DOHH2 (cell line): Measurements from ENCODE around the gene SMG6.
A peak's percentile ranks its signal among the peaks of the same experiment; 100 is the strongest.

Experiments used
- H3F3A ChIP-seq: fragments of 200-600 bp; sonication (generic), shearing (Covaris generic); 2 replicates; pipeline ENCODE4 v1.6.0; 2016; ENCODE audit warnings: antibody characterized with exemption, mild to moderate bottlenecking; ENCODE audit not compliant: control insufficient read depth, insufficient read depth
- H3K27ac ChIP-seq: fragments of 200-600 bp; sonication (generic); 2 replicates; pipeline ENCODE4 v1.5.1; 2014; ENCODE audit warnings: low read depth, mild to moderate bottlenecking, low read length, moderate library complexity
- H3K27me3 ChIP-seq: fragments of 200-600 bp; sonication (generic); 2 replicates; pipeline ENCODE4 v1.6.1; 2014; ENCODE audit warnings: mild to moderate bottlenecking, low read length, mixed read lengths; ENCODE audit not compliant: control insufficient read depth
- H3K36me3 ChIP-seq: fragments of 200-600 bp; sonication (generic); 2 replicates; pipeline ENCODE4 v1.6.1; 2014; ENCODE audit warnings: mild to moderate bottlenecking, low read length, moderate library complexity, mixed read lengths; ENCODE audit not compliant: control insufficient read depth
- H3K4me1 ChIP-seq: fragments of 200-600 bp; sonication (generic); 2 replicates; pipeline ENCODE4 v1.6.1; 2014; ENCODE audit warnings: mild to moderate bottlenecking, low read length, mixed read lengths; ENCODE audit not compliant: control insufficient read depth
- H3K4me2 ChIP-seq: fragments of 200-600 bp; sonication (generic); 2 replicates; pipeline ENCODE4 v1.6.0; 2014; ENCODE audit warnings: mild to moderate bottlenecking, low read length, moderate library complexity
- H3K4me3 ChIP-seq: fragments of 200-600 bp; sonication (generic); 2 replicates; pipeline ENCODE4 v1.5.1; 2014; ENCODE audit warnings: mild to moderate bottlenecking, low read length, mixed read lengths
- H3K79me2 ChIP-seq: fragments of 200-600 bp; sonication (generic); 2 replicates; pipeline ENCODE4 v1.6.1; 2014; ENCODE audit warnings: mild to moderate bottlenecking, low read length, mixed read lengths; ENCODE audit not compliant: control insufficient read depth
- H3K9me2 ChIP-seq: fragments of 200-600 bp; sonication (generic); replicated peaks from 2 replicates; pipeline ENCODE4 v1.6.1; 2014; ENCODE audit warnings: mild to moderate bottlenecking, low read length, mixed read lengths; ENCODE audit not compliant: control insufficient read depth
- H3K9me3 ChIP-seq: fragments of 200-600 bp; sonication (generic); 2 replicates; pipeline ENCODE4 v1.6.1; 2014; ENCODE audit warnings: antibody characterized with exemption, low read length, mixed read lengths; ENCODE audit not compliant: control insufficient read depth, insufficient read depth
- H4K20me1 ChIP-seq: fragments of 200-600 bp; sonication (generic); 2 replicates; pipeline ENCODE4 v1.6.0; 2014; ENCODE audit warnings: low read depth, mild to moderate bottlenecking, antibody characterized with exemption, low read length, moderate library complexity; ENCODE audit not compliant: control insufficient read depth, insufficient read depth
- CTCF ChIP-seq: fragments of 200-600 bp; sonication (generic); IDR thresholded peaks from one replicate; pipeline ENCODE4 v1.5.1; 2014; ENCODE audit warnings: antibody characterized with exemption, mild to moderate bottlenecking, low read depth, low read length; ENCODE audit not compliant: poor library complexity, severe bottlenecking
- EZH2phosphoT487 ChIP-seq: fragments of 200-600 bp; sonication (generic); IDR thresholded peaks from 2 replicates; pipeline ENCODE4 v1.6.1; 2017; ENCODE audit warnings: borderline replicate concordance, mild to moderate bottlenecking, antibody characterized with exemption, low read length, moderate library complexity, mixed read lengths

SMG6 gene

GRCh38 chr17:2128011-2128410 lies 175.6 kb downstream of the SMG6 start:
- H3F3A ChIP-seq = peaks cover 4% of the 10 kb centered on the region; the same call in 1 of the 2 replicates
- no peak overlapping the region for H3K4me2 ChIP-seq
- no peaks in the 10 kb centered on the region for H3K79me2 ChIP-seq
- H3K27ac ChIP-seq = no peak overlapping the region
- no peaks in the 10 kb centered on the region for H3K36me3 ChIP-seq
- peaks cover 18% of the 10 kb centered on the region for H3K4me1 ChIP-seq
- no peak overlapping the region for H3K4me3 ChIP-seq
- H3K9me3 ChIP-seq = no peaks in the 10 kb centered on the region
- no peaks in the 10 kb centered on the region for H4K20me1 ChIP-seq
- no peaks in the 10 kb centered on the region for H3K9me2 ChIP-seq
- TF ChIP-seq CTCF (no peak), EZH2phosphoT487 (no peak)
- H3K27me3 ChIP-seq = no peaks in the 10 kb centered on the region

GRCh38 chr17:2125013-2125535 lies 178.5 kb downstream of the SMG6 start:
- 0 out of 2 replicates have a peak, but pooled peaks cover 3% of the 10 kb centered on the region for H3F3A ChIP-seq
- H3K27me3 ChIP-seq = no peaks in the 10 kb centered on the region
- no peak for TF ChIP-seq CTCF
- TF ChIP-seq EZH2phosphoT487 = no peak
- no peaks in the 10 kb centered on the region for H3K9me3 ChIP-seq
- H3K36me3 ChIP-seq = no peaks in the 10 kb centered on the region; the same call in 1 of the 2 replicates
- H3K4me2 ChIP-seq = no peak overlapping the region
- no peaks in the 10 kb centered on the region for H3K9me2 ChIP-seq
- no peaks in the 10 kb centered on the region for H3K79me2 ChIP-seq
- peaks cover 23% of the 10 kb centered on the region for H3K4me1 ChIP-seq
- no peak overlapping the region for H3K4me3 ChIP-seq
- no peak overlapping the region for H3K27ac ChIP-seq
- no peaks in the 10 kb centered on the region for H4K20me1 ChIP-seq

GRCh38 chr17:2124391-2124790 lies 179.2 kb downstream of the SMG6 start:
- no peaks in the 10 kb centered on the region; the same call in 1 of the 2 replicates for H3K36me3 ChIP-seq
- no peaks in the 10 kb centered on the region for H3K27me3 ChIP-seq
- peaks cover 23% of the 10 kb centered on the region for H3K4me1 ChIP-seq
- no peak for TF ChIP-seq EZH2phosphoT487
- no peak for TF ChIP-seq CTCF
- H3K79me2 ChIP-seq = no peaks in the 10 kb centered on the region
- H3K4me2 ChIP-seq = peak overlapping the region; percentile 45; the same call in 1 of the 2 replicates
- H3K27ac ChIP-seq = no peak overlapping the region
- no peak overlapping the region for H3K4me3 ChIP-seq
- no peaks in the 10 kb centered on the region for H3K9me2 ChIP-seq
- H4K20me1 ChIP-seq = no peaks in the 10 kb centered on the region
- H3K9me3 ChIP-seq = no peaks in the 10 kb centered on the region
- H3F3A ChIP-seq = 0 out of 2 replicates have a peak, but pooled peaks cover 3% of the 10 kb centered on the region
